Measurements from ENCODE around the gene KRT39. TPM values are rescaled to one million over a fixed set of nuclear protein-coding genes. Genes with fewer than 3 reads are reported as not detected.

Gene KRT39
- total RNA-seq, 1 donor from 2014 or later, result not detected

GRCh38 chr17:40950176-40950575 lies 16.6 kb downstream of the KRT39 start:
- DNase-seq, result no peak
- Mint-ChIP-seq H3K27ac (ENCODE audit: unreplicated experiment) (no peak overlapping the region), H3K36me3 (ENCODE audit: unreplicated experiment) (no peaks in the 10 kb centered on the region), H3K27me3 (ENCODE audit: unreplicated experiment) (peaks cover 2% of the 10 kb centered on the region), H3K9me3 (ENCODE audit: unreplicated experiment) (peaks cover 4% of the 10 kb centered on the region), H3K4me3 (ENCODE audit: unreplicated experiment) (no peak overlapping the region), H3K4me1 (ENCODE audit: low read depth, unreplicated experiment) (peaks cover 5% of the 10 kb centered on the region)
- TF ChIP-seq CTCF (IDR thresholded peaks at IDR 0.05; ENCODE audit: partially characterized antibody, unreplicated experiment), result no peak

- H3K4me1 Mint-ChIP-seq (ENCODE audit: low read depth, unreplicated experiment), result peaks cover 5% of the 10 kb centered on the region
- TF ChIP-seq CTCF (IDR thresholded peaks at IDR 0.05; ENCODE audit: partially characterized antibody, unreplicated experiment), result no peak
- no peaks in the 10 kb centered on the region for H3K36me3 Mint-ChIP-seq (ENCODE audit: unreplicated experiment)
- no peak overlapping the region for H3K4me3 Mint-ChIP-seq (ENCODE audit: unreplicated experiment)
- peaks cover 2% of the 10 kb centered on the region for H3K27me3 Mint-ChIP-seq (ENCODE audit: unreplicated experiment)
- H3K9me3 Mint-ChIP-seq (ENCODE audit: unreplicated experiment), result peaks cover 3% of the 10 kb centered on the region
- no peak overlapping the region for H3K27ac Mint-ChIP-seq (ENCODE audit: unreplicated experiment)
- peak; percentile 31 for DNase-seq
These were observed 17.3 kb downstream of the KRT39 start for GRCh38 chr17:40949418-40949817.

- DNase-seq, result no peak
- Mint-ChIP-seq H3K27me3 (ENCODE audit: unreplicated experiment) (peaks cover 2% of the 10 kb centered on the region), H3K27ac (ENCODE audit: unreplicated experiment) (no peak overlapping the region), H3K4me1 (ENCODE audit: low read depth, unreplicated experiment) (peaks cover 5% of the 10 kb centered on the region), H3K36me3 (ENCODE audit: unreplicated experiment) (no peaks in the 10 kb centered on the region), H3K4me3 (ENCODE audit: unreplicated experiment) (no peak overlapping the region), H3K9me3 (ENCODE audit: unreplicated experiment) (peaks cover 3% of the 10 kb centered on the region)
- TF ChIP-seq CTCF (IDR thresholded peaks at IDR 0.05; ENCODE audit: partially characterized antibody, unreplicated experiment), result no peak
These were observed 18.8 kb downstream of the KRT39 start for GRCh38 chr17:40947929-40948328.

GRCh38 chr17:40945414-40945813 lies 21.3 kb downstream of the KRT39 start:
- Mint-ChIP-seq H3K4me3 (ENCODE audit: unreplicated experiment) (no peak overlapping the region), H3K27me3 (ENCODE audit: unreplicated experiment) (peaks cover 2% of the 10 kb centered on the region), H3K9me3 (ENCODE audit: unreplicated experiment) (peaks cover 3% of the 10 kb centered on the region), H3K27ac (ENCODE audit: unreplicated experiment) (no peak overlapping the region), H3K4me1 (ENCODE audit: low read depth, unreplicated experiment) (peaks cover 5% of the 10 kb centered on the region), H3K36me3 (ENCODE audit: unreplicated experiment) (no peaks in the 10 kb centered on the region)
- DNase-seq, result no peak
- TF ChIP-seq CTCF (IDR thresholded peaks at IDR 0.05; ENCODE audit: partially characterized antibody, unreplicated experiment), result no peak

- Mint-ChIP-seq H3K9me3 (ENCODE audit: unreplicated experiment) (peaks cover 3% of the 10 kb centered on the region), H3K27me3 (ENCODE audit: unreplicated experiment) (peaks cover 2% of the 10 kb centered on the region), H3K4me3 (ENCODE audit: unreplicated experiment) (no peak overlapping the region), H3K27ac (ENCODE audit: unreplicated experiment) (no peak overlapping the region), H3K4me1 (ENCODE audit: low read depth, unreplicated experiment) (peaks cover 5% of the 10 kb centered on the region), H3K36me3 (ENCODE audit: unreplicated experiment) (no peaks in the 10 kb centered on the region)
- no peak for TF ChIP-seq CTCF (IDR thresholded peaks at IDR 0.05; ENCODE audit: partially characterized antibody, unreplicated experiment)
- no peak for DNase-seq
These were observed 22.2 kb downstream of the KRT39 start for GRCh38 chr17:40944531-40944930.

All from glutamatergic neuron (in vitro differentiated cells).